HG03342 (cell line): ENCODE measurements around the gene CLNK.

ENCODE experiments used
- ATAC-seq: cut with Tn5 transposase; IDR thresholded peaks from one replicate; pipeline ENCODE4 v1.9.1; 2021; ENCODE audit warnings: mild to moderate bottlenecking, moderate library complexity; ENCODE audit not compliant: unreplicated experiment

Gene CLNK

DNA sequence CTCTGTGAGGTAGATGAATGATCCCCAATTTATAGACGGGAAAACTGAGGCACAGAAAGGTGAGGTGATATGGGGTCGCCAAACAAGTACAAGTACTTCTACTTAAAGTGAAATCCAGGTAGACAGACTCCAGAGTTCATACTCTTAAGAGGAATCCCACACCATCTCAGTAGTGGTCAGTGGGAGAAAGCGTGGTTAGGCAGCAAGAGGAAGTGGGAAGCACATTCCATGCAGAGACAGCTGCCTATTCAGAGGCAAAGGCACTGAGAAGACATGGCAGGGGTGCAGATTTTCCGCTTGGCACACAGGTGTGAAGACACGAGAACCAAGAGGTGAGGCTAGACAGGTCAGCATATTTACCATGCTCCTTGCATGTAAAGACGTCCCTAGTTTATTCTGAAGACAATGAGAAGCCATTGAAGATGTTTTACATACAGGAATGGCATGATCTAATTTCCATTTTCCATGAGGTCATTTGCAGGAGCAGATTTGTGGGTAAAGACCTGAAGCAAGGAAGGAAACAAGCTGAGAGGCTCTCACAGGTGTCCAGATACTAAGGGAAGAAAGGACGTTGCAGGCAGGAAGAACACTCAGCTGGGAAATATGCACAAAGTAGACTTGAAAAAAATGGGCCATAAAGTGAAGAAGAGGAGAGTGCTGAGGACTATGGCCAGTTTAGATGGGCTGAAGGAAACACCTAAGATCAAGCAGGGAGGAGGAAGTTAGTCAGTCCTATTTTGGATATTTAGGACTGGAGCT, 17.3 kb upstream of the CLNK start:
- no peak for ATAC-seq

DNA sequence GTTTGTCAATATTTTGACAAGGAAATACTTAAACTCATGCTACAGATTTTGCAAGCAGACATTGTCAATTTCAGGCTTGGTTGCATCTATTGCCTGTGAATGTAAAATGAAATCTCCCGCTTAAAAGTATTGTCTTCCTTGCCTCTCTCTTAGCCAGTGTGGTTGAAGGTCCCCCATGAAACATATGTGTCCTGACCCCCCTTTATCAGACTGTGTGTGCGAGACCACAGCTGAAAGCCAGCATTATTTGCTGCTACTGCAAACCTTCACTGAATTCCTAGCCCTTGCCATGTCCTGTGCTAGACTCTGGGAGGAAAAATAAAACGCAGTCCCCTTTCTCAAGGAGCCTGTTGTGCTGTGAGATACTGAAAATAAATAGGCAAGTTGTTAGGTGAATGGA, 16.6 kb upstream of the CLNK start:
- ATAC-seq = no peak

DNA sequence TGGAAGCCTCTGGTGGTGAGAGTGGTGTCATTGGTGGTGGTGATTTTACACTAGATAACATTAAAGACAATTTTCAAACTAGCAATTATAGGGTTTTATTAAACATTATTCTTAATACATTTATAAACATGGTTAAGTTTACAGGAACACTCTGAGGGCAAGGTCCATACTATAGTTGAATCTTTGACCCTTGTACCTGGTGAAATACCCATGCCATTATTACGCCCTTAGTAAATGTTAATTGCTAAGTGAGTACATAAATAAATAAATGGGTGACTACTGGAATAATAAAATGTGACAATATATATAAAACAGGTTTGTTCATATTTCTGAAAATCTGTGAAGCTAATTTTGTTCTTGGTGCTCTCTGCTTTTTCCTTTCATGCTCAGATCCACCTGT, 13.6 kb upstream of the CLNK start:
- ATAC-seq = no peak

DNA sequence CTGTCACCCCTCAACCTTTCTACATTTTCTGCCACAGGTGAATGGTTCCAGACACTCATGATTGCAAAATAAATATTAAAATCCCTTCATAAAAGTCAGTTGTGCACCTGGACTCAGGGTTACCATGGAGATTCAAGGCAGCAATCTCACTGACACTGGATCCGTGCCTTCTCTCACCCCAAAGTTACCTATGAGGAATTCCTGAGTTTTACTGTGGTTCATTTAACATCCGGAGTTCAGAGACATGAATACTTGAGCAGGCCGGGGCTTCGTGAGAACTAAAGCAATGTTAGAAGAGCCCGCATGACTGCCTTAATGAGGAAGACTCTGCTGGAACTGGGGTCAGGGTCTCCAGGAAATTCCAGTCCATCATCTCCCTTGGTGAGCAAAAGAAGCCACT, 12.5 kb upstream of the CLNK start:
- no peak for ATAC-seq

DNA sequence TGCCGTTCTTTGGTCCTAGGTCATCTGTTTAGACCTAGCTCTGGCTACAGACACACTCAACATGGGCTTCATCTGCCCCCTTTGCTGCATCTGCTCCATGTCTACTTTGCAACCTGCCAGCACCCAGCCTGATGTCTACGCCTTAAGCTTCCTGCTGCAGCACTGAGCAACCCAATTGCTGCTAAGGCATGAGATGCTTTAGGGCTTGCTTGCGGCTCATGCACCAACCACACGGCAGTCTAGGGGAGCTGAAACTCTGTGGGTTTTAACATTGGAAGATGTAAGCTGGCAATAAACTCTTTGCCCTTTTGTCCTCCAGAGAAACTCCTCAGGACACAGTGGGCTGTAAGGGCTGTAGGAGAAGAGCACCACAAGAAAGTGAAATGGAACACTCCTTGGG, 11.7 kb upstream of the CLNK start:
- no peak for ATAC-seq

DNA sequence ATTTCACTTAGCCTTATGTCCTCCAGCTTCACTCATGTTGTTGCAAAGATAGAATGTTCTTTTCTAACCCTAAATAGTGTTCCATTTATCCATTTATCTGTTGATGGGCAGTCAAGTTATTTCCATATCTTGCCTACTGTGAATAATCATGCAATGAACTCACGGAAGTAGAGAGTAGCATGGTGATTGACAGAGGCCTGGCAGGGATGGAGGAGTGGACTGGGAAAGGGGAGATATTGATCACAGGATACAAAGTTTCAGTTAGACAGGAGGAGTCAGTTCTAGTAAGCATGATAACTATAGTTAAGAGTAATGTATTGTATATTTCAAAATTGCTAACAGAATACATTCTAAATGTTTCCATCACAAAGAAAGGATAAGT, 10.3 kb upstream of the CLNK start:
- ATAC-seq = no peak

DNA sequence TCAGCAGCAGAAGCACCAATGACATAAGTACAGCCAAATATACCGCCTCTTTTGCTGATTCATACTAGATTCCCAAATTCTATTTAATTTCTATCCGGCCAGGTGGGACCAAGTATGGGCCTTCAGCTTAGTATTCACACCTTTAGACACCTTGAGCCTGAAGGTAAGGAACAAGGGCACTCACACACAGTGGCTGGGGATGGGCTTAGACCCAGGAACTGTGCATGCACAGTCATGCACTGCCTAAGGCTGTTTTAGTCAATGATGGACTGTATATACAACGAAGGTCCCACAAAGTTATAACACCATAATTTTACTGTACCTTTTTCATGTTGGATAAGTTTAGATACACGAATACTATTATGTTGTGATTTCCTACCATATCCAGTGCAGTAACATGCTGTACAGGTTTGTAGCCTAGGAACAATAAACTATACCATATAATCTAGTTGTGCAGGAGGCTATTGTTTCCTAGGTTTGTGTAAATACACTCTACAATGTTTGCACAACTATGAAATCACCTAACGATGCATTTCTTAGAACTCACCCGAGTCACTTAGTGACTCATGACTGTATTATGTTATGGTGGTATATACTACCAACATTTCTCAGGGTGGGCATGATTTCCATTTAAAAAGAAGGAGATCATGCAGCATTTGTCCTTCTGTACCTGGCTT, 9.7 kb upstream of the CLNK start:
- ATAC-seq = no peak

DNA sequence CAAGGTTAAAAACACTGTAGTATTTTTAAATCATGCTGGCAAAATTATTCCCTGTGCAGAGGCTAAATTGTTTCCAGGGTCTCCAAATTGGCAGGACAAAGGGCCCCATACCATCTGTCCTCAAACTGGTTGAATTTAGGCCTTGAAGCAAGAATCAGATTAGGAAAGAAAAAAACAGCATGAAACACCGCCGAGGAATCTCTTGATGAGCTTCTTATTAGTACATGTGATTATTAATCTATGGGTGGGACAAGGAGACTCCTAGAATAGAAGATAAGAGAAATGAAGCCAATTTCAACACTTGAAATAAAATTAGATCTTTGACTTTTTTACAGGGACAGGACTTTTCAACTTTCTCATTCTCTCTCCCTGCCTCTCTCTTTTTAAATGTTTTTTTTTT, 7.1 kb upstream of the CLNK start:
- ATAC-seq = no peak

DNA sequence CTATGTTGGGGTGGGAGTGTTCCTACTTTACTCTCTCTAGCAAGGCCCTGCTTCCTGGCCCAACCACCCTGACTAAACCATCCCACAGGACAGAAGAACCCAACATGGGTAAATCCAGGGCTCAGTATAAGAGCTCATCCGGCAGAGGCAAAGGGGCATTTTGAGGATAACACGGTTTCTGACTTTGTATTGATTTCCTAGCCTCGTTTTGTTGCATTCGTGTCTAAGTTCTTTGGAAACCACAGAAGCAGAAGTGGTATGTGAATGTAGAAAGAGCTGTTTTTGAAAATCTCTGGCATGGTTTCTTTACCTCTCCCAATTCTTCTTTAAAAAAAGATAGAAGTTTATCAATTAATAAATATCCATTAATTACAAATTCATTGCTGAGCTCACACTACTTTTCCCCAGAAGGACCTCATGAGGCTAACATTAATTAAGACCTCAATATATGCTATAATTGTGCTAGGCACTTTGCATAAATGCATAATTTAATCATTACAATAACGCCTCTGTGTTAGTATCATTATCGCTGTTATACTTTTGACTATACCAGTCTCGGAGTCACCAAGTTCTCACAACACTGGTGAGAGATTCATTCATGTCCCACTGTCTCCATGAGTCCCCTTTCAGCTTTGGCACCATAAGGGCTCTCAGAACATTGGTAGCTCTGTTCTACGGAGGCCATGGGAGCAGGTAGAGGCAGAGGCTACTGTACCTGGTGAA, 5.8 kb upstream of the CLNK start:
- no peak for ATAC-seq

DNA sequence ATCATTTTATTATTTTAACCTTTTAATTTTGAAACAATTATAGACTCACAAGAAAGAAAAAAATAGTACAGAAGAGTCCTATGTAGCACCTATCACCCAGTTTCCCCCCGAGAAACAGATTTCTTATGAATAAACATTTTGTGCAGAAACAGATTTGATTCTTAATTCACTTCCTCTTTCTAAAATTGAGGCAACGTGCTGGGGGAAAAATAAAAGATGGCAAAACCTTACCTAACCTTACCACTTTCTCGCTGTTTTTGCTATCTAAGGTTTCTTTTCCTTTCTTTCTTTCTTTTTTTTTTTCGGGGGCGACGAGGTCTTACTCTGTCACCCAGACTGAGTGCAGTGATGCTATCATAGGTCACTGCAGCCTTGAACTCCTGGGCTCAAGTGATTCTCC, 4.3 kb upstream of the CLNK start:
- no peak for ATAC-seq

DNA sequence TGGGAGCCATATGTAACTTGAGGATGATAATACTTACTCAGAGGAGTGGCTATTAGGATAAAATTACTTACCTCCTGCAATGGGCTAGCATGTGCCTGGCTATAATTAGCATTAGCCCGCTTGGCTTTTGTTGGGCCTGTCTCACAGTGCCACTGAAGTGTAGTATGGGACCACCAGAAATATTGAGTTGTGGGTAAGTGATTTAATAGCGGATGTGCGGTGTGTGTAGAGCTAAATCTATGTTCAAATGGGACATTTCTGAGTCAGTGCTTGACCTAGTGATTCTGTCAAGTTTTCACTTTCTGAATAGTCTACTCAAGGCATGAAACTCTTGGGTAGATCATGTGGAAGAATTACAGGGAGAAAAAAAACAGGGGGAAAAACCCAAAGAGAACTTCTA, 3.5 kb upstream of the CLNK start:
- no peak for ATAC-seq

DNA sequence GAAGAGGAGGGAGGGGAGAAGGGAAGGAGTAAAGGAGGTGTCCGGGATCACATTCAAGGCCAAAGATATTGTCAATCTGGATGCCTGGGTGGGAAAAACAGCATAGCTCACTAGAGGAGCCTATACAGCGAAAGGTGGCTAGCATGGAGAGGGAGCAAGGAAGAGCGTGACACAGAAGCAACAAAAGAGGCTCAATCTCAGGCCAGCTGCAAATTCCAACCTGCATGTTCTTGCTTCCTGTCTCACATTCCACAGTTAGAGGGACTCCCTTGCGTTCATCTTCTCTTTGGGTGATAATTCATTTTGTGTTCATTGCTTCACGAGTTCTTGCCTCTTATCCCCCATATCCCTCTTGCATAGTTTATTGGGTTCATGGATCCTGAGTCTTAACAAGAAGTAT, 3.0 kb upstream of the CLNK start:
- ATAC-seq = no peak

DNA sequence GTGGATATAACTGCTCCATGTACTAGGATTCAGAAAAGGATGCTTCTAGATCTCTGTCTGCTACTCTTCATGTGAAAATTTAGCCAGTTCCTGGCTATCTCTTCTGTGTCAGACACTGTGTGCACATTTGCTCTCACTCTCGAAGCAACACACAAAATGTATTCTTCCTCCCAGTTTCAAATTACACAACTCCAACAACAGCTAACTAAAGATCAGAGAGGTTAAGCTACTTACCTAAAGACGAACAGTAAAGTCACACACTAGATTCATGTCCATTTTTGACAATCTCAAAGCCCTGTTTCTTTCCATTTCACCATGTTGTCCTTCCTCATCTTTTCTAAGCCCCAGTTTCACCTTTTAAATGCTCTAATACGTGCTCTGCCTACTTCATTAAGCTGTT, 2.2 kb downstream of the CLNK start:
- ATAC-seq = no peak

DNA sequence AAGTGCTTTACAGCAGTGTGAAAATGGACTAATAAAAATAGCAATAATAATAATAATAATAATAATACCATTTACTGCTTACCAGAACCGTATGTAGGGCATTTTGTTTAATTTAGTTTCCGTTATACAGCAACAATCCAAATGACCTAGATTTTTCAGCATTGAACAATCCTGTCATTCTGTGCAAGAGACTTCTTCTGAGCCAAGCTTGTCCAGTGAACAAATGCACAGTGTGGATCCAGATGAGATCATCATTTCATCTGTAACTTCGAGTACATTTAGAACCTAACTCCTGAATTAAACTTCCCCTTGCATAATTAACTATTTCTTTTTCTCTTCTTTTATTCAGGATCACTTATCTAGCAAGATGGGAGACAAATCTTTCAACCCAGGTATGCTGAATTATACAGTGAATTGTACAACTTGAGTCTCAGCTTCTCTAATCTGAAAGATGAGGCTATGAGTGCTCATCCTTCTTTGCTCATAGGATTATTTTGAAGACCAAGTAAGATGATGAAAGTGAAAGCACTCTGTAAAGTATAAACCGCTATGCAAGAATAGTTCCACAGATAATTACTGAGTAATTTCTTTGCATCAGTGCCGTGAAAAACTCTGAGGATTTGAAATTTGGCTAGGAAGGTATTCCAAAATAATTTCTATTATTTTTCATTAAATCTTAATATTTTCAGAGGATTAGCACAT, 6.6 kb downstream of the CLNK start:
- ATAC-seq = no peak

DNA sequence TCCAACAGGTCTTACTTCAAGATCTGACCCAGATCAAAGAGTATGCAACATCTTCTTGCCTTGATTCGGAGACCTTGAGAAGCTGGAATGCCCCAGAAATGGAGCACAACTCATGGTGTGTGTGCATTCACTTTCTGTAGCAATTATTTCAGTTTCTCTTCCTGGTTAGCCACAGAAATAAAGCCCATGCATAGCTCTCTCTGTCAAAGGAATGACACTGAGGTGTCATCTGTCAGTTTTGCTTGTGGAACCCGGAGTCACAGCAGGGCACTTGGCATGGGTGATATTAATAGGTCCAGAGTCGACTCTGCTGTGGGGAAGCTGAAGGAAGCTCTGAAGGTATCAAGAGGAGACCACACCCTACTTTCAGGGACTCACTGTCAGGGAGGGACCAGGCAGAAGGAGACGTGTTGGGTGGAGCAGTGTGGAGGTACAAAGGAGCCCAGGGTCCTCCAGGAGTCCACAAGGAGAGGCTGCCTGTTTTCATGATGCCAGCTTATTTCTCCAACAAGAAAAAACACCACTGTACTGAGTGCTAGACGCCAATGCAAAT, 10.7 kb downstream of the CLNK start:
- ATAC-seq = peak; percentile 85

DNA sequence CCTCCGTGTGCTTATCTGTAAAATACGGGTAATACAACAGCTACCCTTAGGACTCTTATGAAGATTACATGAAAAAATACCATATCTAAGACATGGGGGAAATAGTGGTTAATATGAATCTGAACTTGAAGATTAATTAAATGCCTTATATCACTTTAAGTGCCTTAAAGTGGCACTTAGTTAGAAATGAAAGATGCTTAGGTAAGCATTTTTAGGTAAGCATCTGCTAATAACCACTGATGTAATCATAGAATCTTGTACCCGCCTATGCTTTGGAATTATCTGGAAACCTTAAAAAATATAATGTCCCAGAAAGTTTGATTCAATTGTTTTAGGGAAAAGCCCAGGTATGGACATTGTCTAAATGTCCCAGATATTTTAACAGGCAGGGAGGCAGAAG, 12.2 kb downstream of the CLNK start:
- ATAC-seq = no peak

DNA sequence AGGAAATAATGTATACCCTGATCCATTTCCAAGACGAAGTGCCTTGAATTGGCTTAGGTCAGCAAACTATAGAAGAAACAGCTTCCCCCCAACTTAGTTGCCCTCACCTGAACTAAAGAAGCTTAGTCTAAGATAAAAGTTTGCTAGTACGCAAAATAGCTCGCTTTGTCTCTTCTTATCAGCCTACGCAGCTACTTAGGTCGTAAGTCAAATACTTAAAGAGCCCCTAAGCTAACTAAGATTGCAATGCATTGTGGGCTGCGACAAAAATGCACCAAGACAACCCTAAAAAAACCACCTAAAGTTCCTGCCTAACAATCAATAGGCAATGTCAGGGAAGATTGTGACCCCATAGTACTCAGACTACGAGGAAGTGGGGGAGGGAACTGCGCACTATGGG, 12.8 kb downstream of the CLNK start:
- no peak for ATAC-seq

DNA sequence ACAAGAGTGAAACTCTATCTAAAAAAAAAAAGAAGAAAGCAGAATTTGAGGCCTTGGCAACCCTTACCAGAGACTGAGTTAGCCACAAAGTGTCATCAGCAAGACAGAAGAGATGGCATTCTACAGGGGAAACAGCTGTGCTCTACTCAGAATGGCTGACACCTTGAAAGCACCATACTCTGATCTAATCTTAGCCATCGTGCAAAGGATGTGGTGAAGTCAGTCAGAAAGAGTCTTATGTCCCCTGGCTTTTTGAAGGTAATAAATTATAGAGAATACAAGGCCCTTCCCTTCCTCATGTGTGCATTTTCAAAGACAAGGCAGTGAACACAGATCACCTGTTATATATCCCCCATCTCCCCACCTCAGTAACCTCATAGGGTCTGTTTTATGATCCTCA, 13.2 kb downstream of the CLNK start:
- ATAC-seq = peak; percentile 76

DNA sequence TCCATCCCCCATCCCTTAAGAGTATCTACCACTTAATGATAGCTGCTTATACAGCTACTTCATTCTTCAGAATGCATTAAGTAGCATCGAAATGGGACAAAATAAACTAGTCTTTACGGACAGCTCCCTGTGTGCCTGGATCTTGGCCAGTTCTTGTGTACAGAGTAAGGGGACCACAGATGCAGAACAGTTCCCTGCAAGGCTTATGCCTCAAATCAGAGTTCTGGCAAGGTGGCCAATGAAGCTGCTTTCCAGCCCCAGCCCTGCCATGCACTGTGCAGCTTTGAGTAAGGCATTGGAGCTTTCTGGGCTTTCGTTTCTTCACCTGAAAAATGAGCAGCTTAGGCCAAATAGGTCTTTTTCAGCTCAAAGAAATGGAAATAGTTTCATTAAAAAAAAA, 14.2 kb downstream of the CLNK start:
- ATAC-seq = no peak

DNA sequence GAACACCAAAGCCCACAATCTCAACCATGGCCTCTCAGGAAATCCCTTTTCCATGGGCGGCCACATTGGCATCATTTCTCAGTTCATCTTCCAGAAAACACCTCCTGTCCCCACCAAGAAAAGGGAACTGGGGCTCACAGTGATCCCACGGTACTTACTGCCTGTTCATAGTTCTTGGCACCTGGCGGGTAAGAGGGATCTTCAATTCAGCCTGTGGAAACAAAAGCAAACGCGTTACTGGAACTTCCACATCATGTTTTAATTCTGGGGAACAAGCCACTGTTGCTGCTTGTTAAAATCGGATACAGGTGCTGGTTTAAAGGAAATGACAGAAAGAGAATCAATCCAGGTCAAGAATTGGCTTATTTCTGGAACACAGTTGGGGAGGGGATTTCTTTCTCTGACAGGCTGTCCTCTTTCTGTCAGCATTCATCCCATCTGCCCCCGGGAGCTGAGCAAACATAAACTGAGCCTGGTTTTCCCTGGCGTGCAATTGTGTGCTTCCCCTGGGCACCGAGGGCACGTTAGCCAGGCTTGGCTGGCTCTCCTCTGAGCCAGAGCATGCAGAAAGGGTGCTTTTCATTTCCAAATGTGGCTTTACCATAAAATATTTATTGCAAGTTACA, 16.8 kb downstream of the CLNK start:
- no peak for ATAC-seq

DNA sequence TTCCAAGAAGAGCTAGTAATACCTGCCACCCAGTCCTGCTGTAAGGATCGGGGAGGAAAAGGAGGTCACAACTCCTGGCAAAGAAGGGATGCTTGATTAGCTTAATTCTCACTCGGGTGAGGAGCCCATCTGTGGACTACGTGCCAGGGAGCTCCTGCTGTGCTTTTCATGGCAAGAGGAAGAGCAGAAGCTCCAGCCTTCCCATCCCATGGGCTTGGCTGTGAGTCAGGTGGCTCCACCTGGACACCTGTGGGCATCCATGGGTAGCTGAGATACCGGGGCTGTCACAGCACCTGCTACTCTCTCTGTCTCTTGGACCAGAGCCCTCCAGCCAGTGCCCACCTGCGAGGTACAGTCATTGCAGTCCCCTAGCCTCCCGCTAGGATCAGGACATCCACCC, 18.0 kb downstream of the CLNK start:
- ATAC-seq = no peak
